DMS153 treated with DMSO at 0.1 percent for 48 hours (cell line): ENCODE results near the gene TBC1D24.

Source experiments
- DNase-seq: peaks from one replicate; lab custom pipeline; 2025; ENCODE audit not compliant: unreplicated experiment; lab: John Stamatoyannopoulos, UW

Gene TBC1D24

DNA sequence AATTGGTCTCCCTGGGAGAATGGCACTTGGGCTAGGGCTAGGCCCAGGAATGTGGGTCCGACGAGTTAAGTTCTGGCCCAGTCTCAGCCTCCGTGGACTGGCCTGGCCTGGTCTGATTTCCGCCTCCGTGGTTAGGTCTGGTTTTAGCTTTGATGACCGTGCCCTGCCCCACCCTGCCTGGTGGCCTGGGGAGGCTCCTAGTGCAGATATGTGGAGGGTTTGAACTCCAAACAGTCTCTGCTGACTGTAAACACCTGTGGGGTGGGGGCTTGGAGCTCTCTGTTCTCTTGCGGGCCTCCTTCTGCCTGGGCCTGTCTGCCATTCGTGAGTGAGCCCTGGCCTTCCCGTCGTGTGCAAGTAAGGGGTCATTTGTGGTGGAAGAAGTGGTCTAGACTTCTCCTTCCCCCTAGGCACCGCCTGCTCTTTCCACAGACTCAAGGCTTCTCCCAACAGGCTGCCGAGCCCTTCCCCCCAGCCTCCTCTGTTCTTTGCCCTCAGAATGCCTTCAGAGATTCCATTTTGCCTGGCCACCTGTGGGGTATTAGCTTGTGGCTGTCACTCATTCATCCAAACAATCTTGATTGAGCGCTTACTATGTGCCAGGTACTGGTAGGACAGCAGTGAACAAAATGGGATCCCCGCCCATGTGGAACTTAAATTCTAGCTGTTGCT, 40.4 kb downstream of the TBC1D24 start:
- no peak for DNase-seq

- no peak for DNase-seq
Observed at GRCh38 chr16:2516391-2517240, 41.7 kb downstream of the TBC1D24 start.

DNA sequence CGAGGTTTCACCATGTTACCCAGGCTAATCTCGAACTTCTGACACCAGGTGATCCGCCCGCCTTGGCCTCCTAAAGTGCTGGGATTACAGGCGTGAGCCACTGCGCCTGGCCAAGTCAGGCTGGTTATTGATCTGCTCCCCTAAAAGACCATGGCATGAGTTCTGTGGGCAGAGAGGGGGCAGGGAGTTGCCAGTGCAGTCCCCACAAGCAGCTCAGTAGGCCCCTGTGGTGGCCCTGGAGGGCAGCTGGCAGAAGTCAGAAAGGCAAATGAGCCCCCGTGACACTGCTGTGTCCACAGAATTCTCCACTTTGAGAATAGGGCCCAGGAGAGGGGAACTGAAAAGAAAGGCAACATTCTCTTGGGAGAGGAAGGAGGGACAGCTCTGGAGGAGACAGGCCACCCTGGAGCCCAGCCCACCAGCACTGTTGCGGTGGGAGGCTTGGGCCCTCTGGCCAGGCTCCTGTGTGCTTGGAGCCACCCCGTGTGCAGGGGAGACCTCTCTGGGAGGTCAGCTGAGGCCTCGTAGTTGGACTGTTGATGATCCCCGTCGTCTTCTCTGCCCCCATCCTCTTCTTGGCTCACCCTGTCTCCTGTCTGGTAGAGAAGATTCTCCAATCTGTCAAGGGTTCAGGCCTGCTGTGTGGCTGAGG, 43.2 kb downstream of the TBC1D24 start:
- no peak for DNase-seq

- DNase-seq, result no peak
Observed at GRCh38 chr16:2518823-2519710, 44.1 kb downstream of the TBC1D24 start.

GRCh38 chr16:2519711-2520080, 44.8 kb downstream of the TBC1D24 start:
- DNase-seq, result no peak

DNA sequence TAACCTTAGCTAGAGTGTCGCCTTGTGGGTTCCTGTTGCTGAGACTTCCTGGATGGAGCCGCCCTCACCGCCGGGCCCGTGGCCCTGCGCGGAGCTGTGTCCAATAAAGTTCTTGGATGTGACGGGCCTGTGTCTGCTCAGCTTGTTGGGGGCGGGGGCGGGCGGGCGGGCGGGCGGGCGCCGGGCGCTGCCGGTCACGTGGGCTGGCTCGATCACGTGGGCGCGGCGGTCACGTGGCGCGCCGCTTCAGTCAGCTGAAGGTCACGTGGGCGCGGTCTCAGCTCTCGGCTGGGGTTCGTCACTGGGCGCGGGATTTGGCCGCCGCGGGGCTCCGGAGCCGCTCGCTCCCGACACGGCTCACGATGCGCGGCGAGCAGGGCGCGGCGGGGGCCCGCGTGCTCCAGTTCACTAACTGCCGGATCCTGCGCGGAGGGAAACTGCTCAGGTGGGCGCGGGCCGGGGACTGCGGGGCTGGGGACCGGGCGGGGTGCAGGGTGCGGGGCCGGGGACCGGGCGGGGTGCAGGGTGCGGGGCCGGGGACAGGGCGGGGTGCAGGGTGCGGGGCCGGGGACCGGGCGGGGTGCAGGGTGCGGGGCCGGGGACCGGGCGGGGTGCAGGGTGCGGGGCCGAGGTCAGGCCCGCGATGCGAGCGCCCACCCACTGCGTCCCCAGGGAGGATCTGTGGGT, 45.3 kb downstream of the TBC1D24 start, which contains the start of gene AMDHD2:
TSS of gene AMDHD2 (plus strand) at position 275 of the 687 bp plus-strand sequence. CDS start at position 363, 88 bp downstream.
- DNase-seq, result peak; percentile 72

GRCh38 chr16:2520784-2521531, 46.0 kb downstream of the TBC1D24 start:
- no peak for DNase-seq

- no peak for DNase-seq
Observed at GRCh38 chr16:2523801-2524231, 48.9 kb downstream of the TBC1D24 start.

DNA sequence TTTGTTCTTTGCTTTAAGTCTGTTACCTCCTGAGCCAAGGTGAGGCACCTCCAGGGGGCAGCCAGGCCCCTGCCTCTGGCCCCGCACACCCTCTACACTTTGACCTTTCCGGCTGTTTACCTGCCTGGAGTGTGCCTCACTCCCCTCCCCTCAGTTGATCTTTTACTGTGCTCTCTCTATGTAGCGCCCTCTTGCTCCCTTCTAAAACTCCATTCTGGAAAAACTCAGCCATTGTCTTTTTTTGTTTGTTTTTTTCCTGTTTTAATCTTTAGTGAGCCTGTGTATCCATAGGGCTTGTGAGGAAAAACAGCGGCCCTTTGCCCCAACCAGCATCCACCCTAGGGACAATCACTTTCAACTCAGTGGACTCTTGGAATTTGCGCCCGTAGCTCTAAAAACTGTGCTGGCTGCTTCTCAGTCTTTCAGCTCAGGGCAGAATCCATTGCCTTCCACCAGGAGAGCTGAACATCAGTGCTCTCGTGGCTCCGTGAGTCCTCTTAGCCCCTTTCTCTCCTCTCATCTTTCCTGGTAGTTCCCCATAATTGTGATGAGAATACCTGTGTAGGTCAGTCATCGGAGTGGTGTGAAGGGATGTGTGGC, 49.5 kb downstream of the TBC1D24 start:
- no peak for DNase-seq

DNA sequence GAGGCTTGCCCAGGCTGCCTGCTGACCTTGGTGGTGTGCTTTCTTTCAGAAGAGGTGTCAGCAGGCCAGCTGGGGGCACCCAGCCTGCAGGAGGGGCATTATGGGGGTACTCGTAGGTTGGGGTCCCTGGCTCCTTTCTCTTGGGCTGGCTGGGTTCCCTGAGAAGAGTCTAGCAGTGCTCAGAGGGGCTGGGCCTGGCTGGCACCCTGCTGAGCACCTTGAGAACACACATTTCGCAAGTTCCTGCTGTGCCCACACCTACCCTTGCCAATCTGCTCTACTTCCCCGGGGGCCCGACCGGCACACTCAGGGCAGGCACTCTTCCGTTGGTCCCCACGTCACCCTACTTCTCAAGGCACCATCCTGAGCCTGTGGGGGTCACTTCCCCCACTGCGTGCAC, 51.2 kb downstream of the TBC1D24 start:
- DNase-seq, result no peak

- no peak for DNase-seq
Observed at GRCh38 chr16:2527071-2527783, 52.3 kb downstream of the TBC1D24 start.

DNA sequence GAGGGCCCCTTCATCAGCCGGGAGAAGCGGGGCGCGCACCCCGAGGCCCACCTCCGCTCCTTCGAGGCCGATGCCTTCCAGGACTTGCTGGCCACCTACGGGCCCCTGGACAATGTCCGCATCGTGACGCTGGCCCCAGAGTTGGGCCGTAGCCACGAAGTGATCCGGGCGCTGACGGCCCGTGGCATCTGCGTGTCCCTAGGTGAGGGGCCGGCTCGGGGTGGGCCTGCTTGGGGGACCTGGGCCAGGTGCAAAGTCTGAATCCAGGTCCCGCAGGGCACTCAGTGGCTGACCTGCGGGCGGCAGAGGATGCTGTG, 52.8 kb downstream of the TBC1D24 start:
- no peak for DNase-seq

DNA sequence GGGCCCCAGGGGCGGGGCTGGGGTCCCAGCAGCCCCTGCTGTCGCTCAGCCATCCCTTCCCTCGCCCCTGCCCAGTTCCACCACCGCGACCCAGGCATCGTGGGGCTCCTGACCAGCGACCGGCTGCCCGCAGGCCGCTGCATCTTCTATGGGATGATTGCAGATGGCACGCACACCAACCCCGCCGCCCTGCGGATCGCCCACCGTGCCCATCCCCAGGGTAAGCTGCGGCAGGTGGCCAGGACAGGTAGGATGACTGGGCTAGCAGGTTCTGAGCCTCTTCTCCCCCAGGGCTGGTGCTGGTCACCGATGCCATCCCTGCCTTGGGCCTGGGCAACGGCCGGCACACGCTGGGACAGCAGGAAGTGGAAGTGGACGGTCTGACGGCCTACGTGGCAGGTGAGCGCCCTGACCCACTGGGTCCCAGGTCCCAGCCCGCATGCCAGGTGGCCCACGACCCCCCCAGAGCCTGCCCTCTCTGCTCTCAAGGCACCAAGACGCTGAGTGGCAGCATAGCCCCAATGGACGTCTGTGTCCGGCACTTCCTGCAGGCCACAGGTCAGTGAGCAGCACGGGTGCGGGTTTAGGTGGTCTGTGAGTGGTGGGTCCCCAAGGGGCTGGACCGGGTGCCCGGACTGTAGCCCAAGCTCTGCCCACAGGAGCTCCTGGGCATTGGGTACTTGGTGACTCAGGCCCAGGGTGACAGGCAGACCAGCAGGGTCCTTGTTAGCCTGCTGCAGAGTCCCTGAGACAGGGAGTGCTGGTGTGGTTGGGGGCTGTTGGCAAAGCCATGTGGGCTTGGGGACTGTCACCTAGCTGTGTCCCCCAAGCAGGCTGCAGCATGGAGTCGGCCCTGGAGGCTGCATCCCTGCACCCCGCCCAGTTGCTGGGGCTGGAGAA, 53.5 kb downstream of the TBC1D24 start:
- DNase-seq, result no peak

DNA sequence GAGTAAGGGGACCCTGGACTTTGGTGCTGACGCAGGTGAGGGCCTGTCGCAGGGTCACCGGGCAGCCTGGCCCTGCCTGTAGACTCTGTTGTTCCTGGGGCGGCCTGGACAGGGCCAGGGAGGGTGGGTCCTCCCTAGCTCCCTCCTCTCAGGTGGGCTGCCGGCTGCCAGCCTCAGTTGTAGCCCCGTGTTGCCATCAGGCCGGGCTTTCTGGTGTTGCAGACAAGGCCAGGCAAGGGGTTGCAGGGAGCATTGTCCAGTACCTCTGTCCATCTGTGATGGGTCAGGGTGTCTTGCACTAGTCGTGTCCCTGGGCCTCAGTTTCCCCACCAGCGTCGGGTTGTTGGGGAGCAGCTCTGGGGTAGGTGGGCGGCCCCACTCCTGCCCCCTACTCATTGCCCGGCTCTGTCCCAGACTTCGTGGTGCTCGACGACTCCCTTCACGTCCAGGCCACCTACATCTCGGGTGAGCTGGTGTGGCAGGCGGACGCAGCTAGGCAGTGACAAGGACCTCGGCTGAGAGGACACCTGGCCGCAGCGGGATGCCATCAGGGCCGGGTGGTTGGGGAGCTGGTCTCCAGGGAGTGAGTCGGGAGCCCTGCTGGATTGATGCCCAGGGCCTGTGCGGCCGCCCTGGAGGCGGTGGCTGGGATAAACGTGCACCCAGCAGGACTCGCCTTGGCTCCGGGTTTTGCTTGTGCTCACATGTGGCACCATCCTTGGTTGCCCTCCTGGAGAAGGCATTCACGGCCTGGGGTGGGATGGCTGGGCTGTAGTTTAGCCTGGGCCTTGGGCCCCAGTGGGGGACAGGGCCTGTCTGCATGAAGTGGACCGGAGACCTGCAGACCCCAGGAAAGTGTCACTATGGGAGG, 54.4 kb downstream of the TBC1D24 start:
- DNase-seq, result no peak

DNA sequence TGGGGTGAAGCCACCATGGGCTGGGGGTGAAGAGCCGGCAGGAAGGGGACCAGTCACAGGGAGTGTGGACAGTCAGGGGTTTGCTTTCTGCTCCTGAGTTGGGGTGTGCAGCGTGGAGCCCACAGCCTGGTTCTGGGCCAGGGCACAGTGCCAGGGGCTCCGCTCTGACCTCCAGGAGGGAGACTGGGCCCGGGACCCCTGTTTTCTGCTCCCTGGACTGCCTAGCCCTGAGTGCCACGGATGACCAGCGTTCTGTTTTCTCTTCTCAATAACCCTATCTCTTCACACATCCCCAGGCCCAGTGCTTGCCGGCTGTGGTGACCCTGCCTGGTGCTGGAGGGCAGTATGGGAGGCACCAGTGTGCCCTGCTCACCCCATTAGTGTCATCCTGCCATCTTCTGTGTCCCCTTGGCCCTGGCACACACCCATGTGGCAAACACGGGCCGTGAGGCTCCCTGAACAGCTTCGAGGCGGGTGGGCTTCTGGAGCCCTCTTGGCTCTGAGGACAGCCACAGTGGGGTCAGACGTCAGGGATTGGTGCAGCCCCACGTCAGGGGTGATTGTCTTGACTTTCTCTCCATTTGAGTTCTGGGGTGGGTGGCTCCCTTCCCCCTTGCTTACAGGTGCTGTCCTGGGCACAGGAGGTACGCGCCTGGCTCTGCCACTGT, 55.2 kb downstream of the TBC1D24 start:
- no peak for DNase-seq

DNA sequence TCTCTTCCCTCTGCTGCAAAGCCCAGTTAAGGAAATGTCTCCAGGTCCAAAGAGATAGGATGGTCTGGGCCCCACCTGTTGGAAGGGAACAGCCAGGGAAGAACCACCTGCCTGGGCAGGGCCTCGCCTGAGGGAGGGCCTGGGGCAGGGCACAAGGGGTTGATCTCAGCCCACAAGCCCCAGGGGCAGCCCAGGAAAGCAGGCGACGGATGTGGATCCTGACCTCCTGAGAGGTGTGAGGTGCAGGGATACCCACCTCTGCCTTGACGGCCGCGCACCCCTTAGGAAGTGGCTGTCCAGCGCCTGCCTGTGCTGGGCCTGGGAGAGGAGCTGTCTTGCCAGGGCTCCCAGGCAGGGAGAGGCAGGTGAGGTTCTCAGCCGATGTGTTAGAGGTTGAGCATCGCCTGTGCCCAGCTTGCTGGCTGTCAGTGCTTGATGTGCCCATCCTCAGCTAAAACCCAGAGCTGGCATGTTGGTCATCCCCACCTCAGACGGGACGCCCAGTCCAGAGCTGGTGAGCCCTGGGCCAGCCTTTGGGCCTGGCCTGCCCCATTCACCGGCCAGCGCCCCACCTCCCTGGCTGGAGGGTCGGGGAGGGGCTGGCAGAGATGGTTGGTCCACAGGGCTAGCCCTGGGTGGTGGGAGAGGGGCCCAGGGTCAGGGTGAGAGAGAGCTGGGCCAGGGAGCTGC, 55.8 kb downstream of the TBC1D24 start:
- no peak for DNase-seq
